ENCODE results near the gene SFMBT1. TPM values are rescaled to one million over a fixed set of nuclear protein-coding genes. Genes with fewer than 3 reads are reported as not detected.

SFMBT1 gene
- total RNA-seq, 2 experiments from 2014 or later: 15.1 to 15.4 TPM

- H3K27ac Mint-ChIP-seq: no peak overlapping the region
- DNase-seq: no peak
- intact Hi-C loops (cut with micrococcal nuclease): no loop called here
- no peaks in the 10 kb centered on the region for H3K9me3 Mint-ChIP-seq
- no peaks in the 10 kb centered on the region for H3K36me3 Mint-ChIP-seq (ENCODE audit: low read depth)
- CTCF ChIA-PET: interaction anchor here (1.0 to 1.7 kb wide), 4 partner anchors 10 to 87 kb away, joined by 3 to 5 read pairs (median 4); no protein-coding TSS in a partner anchor
- H3K27me3 Mint-ChIP-seq (ENCODE audit: low read depth): no peaks in the 10 kb centered on the region
- H3K4me1 Mint-ChIP-seq (ENCODE audit: low read depth): peaks cover 51% of the 10 kb centered on the region
- H3K4me3 Mint-ChIP-seq: no peak overlapping the region
Measured at GRCh38 chr3:53027254-53027844, 18.5 kb downstream of the SFMBT1 start.

GRCh38 chr3:53026382-53027162, 19.3 kb downstream of the SFMBT1 start:
- intact Hi-C loops (cut with micrococcal nuclease): no loop called here

GRCh38 chr3:53024315-53024714, 21.6 kb downstream of the SFMBT1 start:
- H3K27ac Mint-ChIP-seq: no peak overlapping the region
- H3K4me3 Mint-ChIP-seq: no peak overlapping the region
- no peaks in the 10 kb centered on the region for H3K36me3 Mint-ChIP-seq (ENCODE audit: low read depth)
- no peaks in the 10 kb centered on the region for H3K9me3 Mint-ChIP-seq
- intact Hi-C loops (cut with micrococcal nuclease): no loop called here
- DNase-seq: no peak
- CTCF ChIA-PET: interaction anchor here (0.6 kb wide), 1 partner anchor 9 kb away, joined by 3 read pairs; no protein-coding TSS in a partner anchor
- peaks cover 48% of the 10 kb centered on the region for H3K4me1 Mint-ChIP-seq (ENCODE audit: low read depth)
- no peaks in the 10 kb centered on the region for H3K27me3 Mint-ChIP-seq (ENCODE audit: low read depth)

More at GRCh38 chr3:53026382-53027162, 19.3 kb downstream of the SFMBT1 start:
- Mint-ChIP-seq H3K4me3 (no peak overlapping the region), H3K27ac (no peak overlapping the region), H3K27me3 (ENCODE audit: low read depth) (no peaks in the 10 kb centered on the region), H3K9me3 (no peaks in the 10 kb centered on the region), H3K36me3 (ENCODE audit: low read depth) (no peaks in the 10 kb centered on the region), H3K4me1 (ENCODE audit: low read depth) (peaks cover 53% of the 10 kb centered on the region)
- DNase-seq: no peak
- CTCF ChIA-PET: interaction anchor here (0.6 to 1.7 kb wide), 5 partner anchors 11 to 88 kb away, joined by 3 to 5 read pairs (median 4); no protein-coding TSS in a partner anchor

- no peak for DNase-seq
- Mint-ChIP-seq H3K9me3 (no peaks in the 10 kb centered on the region), H3K4me1 (ENCODE audit: low read depth) (peaks cover 54% of the 10 kb centered on the region), H3K4me3 (no peak overlapping the region), H3K27me3 (ENCODE audit: low read depth) (no peaks in the 10 kb centered on the region), H3K27ac (no peak overlapping the region), H3K36me3 (ENCODE audit: low read depth) (no peaks in the 10 kb centered on the region)
- intact Hi-C loops (cut with micrococcal nuclease): loop anchor here (2.0 kb wide), 1 partner anchor 40 kb away; no protein-coding TSS in a partner anchor
- CTCF ChIA-PET: interaction anchor here (0.6 to 1.1 kb wide), 2 partner anchors 11 to 31 kb away, joined by 3 read pairs; no protein-coding TSS in a partner anchor
Measured at GRCh38 chr3:53023072-53023823, 22.6 kb downstream of the SFMBT1 start.

DNA sequence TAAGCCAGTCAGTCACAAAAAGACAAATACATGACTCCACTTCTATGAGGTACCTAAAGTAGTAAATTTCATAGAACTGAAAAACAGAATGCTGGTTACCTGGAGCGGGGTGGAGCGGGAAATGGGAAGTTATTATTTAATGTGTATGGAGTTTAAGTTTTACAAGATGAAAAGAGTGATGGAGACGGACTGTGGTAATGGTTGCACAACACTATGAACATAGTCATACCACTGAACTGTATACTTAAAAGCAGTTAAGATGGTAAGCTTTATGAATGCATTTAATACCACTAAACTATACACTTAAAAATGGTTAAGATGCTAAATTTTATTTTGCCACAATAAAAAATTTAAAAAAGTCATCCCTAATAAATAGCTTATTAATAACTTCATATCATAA, 23.2 kb downstream of the SFMBT1 start:
- Mint-ChIP-seq H3K4me3 (no peak overlapping the region), H3K36me3 (ENCODE audit: low read depth) (no peaks in the 10 kb centered on the region), H3K27ac (no peak overlapping the region), H3K27me3 (ENCODE audit: low read depth) (no peaks in the 10 kb centered on the region), H3K9me3 (no peaks in the 10 kb centered on the region), H3K4me1 (ENCODE audit: low read depth) (peaks cover 53% of the 10 kb centered on the region)
- intact Hi-C loops (cut with micrococcal nuclease): loop anchor here (2.0 kb wide), 1 partner anchor 40 kb away; no protein-coding TSS in a partner anchor
- CTCF ChIA-PET: interaction anchor here (1.1 kb wide), 1 partner anchor 30 kb away, joined by 3 read pairs; no protein-coding TSS in a partner anchor
- no peak for DNase-seq

GRCh38 chr3:53016236-53016635, 29.6 kb downstream of the SFMBT1 start:
- no peak overlapping the region for H3K27ac Mint-ChIP-seq

DNA sequence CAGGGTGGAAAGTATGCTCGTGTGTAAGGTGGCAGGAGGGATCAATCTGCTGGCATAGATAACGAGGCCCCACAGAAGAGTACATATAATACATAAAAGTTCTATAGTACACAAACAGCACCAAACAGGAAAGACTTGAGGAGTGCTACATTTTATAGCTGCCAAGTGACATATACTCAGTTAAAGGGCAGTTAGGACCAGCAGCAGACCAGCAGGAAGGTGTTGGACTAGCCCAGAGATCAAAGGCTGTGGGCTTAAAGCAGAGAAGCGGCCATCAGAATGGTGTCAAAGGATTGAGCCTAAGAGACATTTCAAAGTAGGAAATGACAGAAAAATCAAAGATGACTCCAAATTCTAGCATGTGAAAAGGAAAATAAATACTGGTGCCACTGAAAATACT, 34.5 kb downstream of the SFMBT1 start:
- Mint-ChIP-seq H3K4me1 (ENCODE audit: low read depth) (peaks cover 27% of the 10 kb centered on the region), H3K36me3 (ENCODE audit: low read depth) (peaks cover 2% of the 10 kb centered on the region), H3K9me3 (no peaks in the 10 kb centered on the region), H3K27ac (no peak overlapping the region), H3K27me3 (ENCODE audit: low read depth) (no peaks in the 10 kb centered on the region), H3K4me3 (no peak overlapping the region)
- CTCF ChIA-PET: no interaction called here
- intact Hi-C loops (cut with micrococcal nuclease): no loop called here
- no peak for DNase-seq

More at GRCh38 chr3:53016236-53016635, 29.6 kb downstream of the SFMBT1 start:
- CTCF ChIA-PET: interaction anchor here (1.2 kb wide), 1 partner anchor 46 kb away, joined by 5 read pairs; no protein-coding TSS in a partner anchor
- Mint-ChIP-seq H3K4me1 (ENCODE audit: low read depth) (peaks cover 39% of the 10 kb centered on the region), H3K36me3 (ENCODE audit: low read depth) (peaks cover 2% of the 10 kb centered on the region), H3K4me3 (no peak overlapping the region), H3K27me3 (ENCODE audit: low read depth) (no peaks in the 10 kb centered on the region), H3K9me3 (no peaks in the 10 kb centered on the region)
- DNase-seq: no peak
- intact Hi-C loops (cut with micrococcal nuclease): no loop called here

GRCh38 chr3:53009826-53010539, 35.9 kb downstream of the SFMBT1 start:
- Mint-ChIP-seq H3K4me3 (no peak overlapping the region), H3K9me3 (no peaks in the 10 kb centered on the region), H3K27me3 (ENCODE audit: low read depth) (no peaks in the 10 kb centered on the region), H3K36me3 (ENCODE audit: low read depth) (peaks cover 2% of the 10 kb centered on the region), H3K4me1 (ENCODE audit: low read depth) (peaks cover 28% of the 10 kb centered on the region), H3K27ac (no peak overlapping the region)
- no peak for DNase-seq
- CTCF ChIA-PET: interaction anchor here (1.4 kb wide), 1 partner anchor 11 kb away, joined by 3 read pairs; no protein-coding TSS in a partner anchor
- intact Hi-C loops (cut with micrococcal nuclease): no loop called here

DNA sequence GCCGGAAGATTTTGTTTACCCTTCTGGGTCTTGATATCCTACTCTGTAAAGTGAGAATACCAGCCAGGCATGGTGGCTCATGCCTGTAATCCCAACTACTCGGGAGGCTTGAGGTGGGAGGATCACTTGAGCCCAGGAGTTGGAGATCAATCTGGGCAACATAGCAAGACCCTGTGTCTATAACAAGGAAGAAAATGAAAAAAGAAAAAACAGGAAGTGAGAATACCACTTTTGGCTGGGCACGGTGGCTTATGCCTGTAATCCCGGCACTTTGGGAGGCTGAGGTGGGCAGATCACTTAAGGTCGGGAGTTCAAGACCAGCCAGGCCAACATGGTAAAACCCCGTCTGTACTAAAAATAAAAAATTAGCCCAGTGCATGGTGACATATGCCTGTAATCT, 36.9 kb downstream of the SFMBT1 start:
- H3K36me3 Mint-ChIP-seq (ENCODE audit: low read depth): peaks cover 2% of the 10 kb centered on the region
- no peaks in the 10 kb centered on the region for H3K9me3 Mint-ChIP-seq
- intact Hi-C loops (cut with micrococcal nuclease): no loop called here
- CTCF ChIA-PET: interaction anchor here (1.4 kb wide), 1 partner anchor 10 kb away, joined by 3 read pairs; no protein-coding TSS in a partner anchor
- no peaks in the 10 kb centered on the region for H3K27me3 Mint-ChIP-seq (ENCODE audit: low read depth)
- DNase-seq: no peak
- peaks cover 38% of the 10 kb centered on the region for H3K4me1 Mint-ChIP-seq (ENCODE audit: low read depth)
- no peak overlapping the region for H3K4me3 Mint-ChIP-seq
- no peak overlapping the region for H3K27ac Mint-ChIP-seq

DNA sequence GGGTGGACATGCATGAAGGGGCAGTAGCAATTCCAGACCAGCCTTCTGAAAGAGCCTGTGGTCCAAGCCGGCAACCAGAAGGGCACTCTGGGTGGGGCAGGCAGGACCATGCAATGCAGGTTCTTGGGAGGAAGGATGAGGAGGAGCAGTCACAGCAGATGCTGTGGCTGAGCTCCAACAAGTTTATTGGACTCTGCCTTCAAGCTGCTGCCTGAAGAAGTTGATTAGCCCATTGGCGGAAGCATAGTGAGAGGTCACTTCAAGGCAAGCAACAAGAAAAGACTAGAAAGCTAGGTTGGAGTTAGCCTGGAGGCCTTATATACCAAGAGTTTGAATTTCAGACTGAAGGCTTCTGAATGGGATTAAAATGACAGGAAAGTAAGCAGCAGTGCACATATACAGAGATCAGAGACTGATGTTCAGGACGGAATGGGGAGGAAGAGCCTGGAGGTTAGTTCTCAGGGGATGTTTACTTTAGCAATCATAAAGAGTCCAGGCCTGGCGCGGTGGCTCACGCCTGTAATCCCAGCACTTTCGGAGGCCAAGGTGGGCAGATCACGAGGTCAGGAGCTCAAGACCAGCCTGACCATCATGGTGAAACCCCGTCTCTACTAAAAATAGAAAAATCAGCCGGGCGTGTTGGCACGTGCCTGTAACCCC, 39.9 kb downstream of the SFMBT1 start:
- no peak overlapping the region for H3K4me3 Mint-ChIP-seq
- peaks cover 35% of the 10 kb centered on the region for H3K4me1 Mint-ChIP-seq (ENCODE audit: low read depth)
- H3K36me3 Mint-ChIP-seq (ENCODE audit: low read depth): no peaks in the 10 kb centered on the region
- DNase-seq: no peak
- CTCF ChIA-PET: interaction anchor here (0.7 kb wide), 1 partner anchor 38 kb away, joined by 3 read pairs; no protein-coding TSS in a partner anchor
- no peaks in the 10 kb centered on the region for H3K9me3 Mint-ChIP-seq
- H3K27ac Mint-ChIP-seq: no peak overlapping the region
- intact Hi-C loops (cut with micrococcal nuclease): no loop called here
- no peaks in the 10 kb centered on the region for H3K27me3 Mint-ChIP-seq (ENCODE audit: low read depth)

DNA sequence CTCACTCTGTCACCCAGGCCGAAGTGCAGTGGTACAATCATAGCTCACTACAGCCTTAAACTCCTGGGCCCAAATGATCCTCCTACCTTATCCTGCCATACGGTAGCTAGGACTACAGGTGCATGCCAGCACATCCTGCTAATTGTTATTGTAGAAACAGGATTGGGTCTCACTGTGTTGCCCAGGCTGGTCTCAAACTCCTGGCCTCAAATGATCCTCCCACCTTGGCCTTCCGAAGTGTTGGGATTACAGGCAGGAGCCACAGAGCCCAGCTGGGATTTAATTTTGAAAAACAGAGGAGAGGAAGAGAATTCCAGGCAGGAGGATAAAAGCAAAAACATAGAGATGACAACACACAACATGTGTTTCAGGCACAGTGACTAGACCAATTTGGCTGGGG, 40.5 kb downstream of the SFMBT1 start:
- no peaks in the 10 kb centered on the region for H3K9me3 Mint-ChIP-seq
- no peak overlapping the region for H3K4me3 Mint-ChIP-seq
- no peak overlapping the region for H3K27ac Mint-ChIP-seq
- H3K36me3 Mint-ChIP-seq (ENCODE audit: low read depth): no peaks in the 10 kb centered on the region
- intact Hi-C loops (cut with micrococcal nuclease): no loop called here
- H3K27me3 Mint-ChIP-seq (ENCODE audit: low read depth): no peaks in the 10 kb centered on the region
- no peak for DNase-seq
- CTCF ChIA-PET: interaction anchor here (0.6 kb wide), 1 partner anchor 273 kb away, joined by 3 read pairs; no protein-coding TSS in a partner anchor
- H3K4me1 Mint-ChIP-seq (ENCODE audit: low read depth): peaks cover 32% of the 10 kb centered on the region

Data from activated naive CD4-positive, alpha-beta T cell treated with anti-CD3 and anti-CD28 coated beads for 36 hours (primary cell).